HL-60 (cell line): Measurements from ENCODE around the gene MAGI2.

ENCODE experiments used
- DNase-seq, 2 experiments: peaks; one replicate each; pipeline ENCODE4 v3.0.0-alpha.2; 2010 to 2020; ENCODE audit warnings: low read depth in 1 of 2, low spot score in 1 of 2
- H3K27ac ChIP-seq: fragments of 250-450 bp; sonication (Bioruptor Pico); replicated peaks from 2 replicates; pipeline ENCODE4 v1.5.1; 2020; ENCODE audit warnings: mild to moderate bottlenecking, moderate library complexity
- H3K27me3 ChIP-seq: fragments of 250-450 bp; sonication (Bioruptor Pico); 2 replicates; pipeline ENCODE4 v1.5.1; 2021; ENCODE audit warnings: mild to moderate bottlenecking, moderate library complexity; ENCODE audit not compliant: insufficient read depth, poor library complexity, severe bottlenecking
- H3K4me3 ChIP-seq: replicated peaks from 2 replicates; pipeline ENCODE4 v1.5.1; 2011; ENCODE audit warnings: mild to moderate bottlenecking, control low read depth, low read length; ENCODE audit not compliant: insufficient read depth
- GABPA ChIP-seq: IDR thresholded peaks from 2 replicates; pipeline ENCODE4 v1.6.1; 2012; ENCODE audit warnings: low read depth
- POLR2AphosphoS5 ChIP-seq: IDR thresholded peaks from 2 replicates; pipeline ENCODE4 v1.6.1; 2012; ENCODE audit warnings: low read depth
- SPI1 ChIP-seq: IDR thresholded peaks from 2 replicates; pipeline ENCODE4 v1.6.1; 2012; ENCODE audit warnings: low read depth, mild to moderate bottlenecking, borderline replicate concordance
- TF ChIP-seq, protein P1 (sequence below): IDR thresholded peaks from one replicate; pipeline ENCODE4 v1.5.1; 2011; ENCODE audit warnings: low read length, control low read depth, inconsistent platforms; ENCODE audit not compliant: insufficient read depth
- TF ChIP-seq, protein P2 (sequence below): IDR thresholded peaks from 2 replicates; pipeline ENCODE4 v1.6.1; 2012; ENCODE audit warnings: low read depth; ENCODE audit not compliant: insufficient replicate concordance

MAGI2 gene

DNA sequence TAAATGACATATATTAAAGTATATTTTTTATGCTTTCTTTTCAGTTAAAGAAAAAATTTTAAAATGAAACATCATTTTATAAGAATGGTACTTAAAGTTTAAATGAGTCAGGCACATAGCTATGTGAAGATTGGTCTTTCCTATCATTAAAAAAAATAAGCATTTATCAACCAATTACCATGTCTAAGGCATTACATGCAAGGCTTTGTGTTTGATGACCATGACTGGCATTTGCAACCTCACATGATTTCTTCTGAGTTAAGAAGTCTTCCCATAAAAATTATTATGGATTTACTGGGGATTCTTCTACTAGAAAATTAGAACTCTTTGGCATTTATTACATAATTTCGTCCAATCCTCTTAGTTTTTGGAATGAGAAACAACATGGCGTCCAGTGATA lies 776.1 kb downstream of the MAGI2 start:
- Histone ChIP-seq H3K27ac (no peak overlapping the region), H3K27me3 (no peaks in the 10 kb centered on the region), H3K4me3 (no peak overlapping the region)
- no peak for TF ChIP-seq POLR2AphosphoS5
- TF ChIP-seq, protein P1, sequence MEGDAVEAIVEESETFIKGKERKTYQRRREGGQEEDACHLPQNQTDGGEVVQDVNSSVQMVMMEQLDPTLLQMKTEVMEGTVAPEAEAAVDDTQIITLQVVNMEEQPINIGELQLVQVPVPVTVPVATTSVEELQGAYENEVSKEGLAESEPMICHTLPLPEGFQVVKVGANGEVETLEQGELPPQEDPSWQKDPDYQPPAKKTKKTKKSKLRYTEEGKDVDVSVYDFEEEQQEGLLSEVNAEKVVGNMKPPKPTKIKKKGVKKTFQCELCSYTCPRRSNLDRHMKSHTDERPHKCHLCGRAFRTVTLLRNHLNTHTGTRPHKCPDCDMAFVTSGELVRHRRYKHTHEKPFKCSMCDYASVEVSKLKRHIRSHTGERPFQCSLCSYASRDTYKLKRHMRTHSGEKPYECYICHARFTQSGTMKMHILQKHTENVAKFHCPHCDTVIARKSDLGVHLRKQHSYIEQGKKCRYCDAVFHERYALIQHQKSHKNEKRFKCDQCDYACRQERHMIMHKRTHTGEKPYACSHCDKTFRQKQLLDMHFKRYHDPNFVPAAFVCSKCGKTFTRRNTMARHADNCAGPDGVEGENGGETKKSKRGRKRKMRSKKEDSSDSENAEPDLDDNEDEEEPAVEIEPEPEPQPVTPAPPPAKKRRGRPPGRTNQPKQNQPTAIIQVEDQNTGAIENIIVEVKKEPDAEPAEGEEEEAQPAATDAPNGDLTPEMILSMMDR = no peak
- no peak for TF ChIP-seq GABPA
- no peak for TF ChIP-seq SPI1
- TF ChIP-seq, protein P2, sequence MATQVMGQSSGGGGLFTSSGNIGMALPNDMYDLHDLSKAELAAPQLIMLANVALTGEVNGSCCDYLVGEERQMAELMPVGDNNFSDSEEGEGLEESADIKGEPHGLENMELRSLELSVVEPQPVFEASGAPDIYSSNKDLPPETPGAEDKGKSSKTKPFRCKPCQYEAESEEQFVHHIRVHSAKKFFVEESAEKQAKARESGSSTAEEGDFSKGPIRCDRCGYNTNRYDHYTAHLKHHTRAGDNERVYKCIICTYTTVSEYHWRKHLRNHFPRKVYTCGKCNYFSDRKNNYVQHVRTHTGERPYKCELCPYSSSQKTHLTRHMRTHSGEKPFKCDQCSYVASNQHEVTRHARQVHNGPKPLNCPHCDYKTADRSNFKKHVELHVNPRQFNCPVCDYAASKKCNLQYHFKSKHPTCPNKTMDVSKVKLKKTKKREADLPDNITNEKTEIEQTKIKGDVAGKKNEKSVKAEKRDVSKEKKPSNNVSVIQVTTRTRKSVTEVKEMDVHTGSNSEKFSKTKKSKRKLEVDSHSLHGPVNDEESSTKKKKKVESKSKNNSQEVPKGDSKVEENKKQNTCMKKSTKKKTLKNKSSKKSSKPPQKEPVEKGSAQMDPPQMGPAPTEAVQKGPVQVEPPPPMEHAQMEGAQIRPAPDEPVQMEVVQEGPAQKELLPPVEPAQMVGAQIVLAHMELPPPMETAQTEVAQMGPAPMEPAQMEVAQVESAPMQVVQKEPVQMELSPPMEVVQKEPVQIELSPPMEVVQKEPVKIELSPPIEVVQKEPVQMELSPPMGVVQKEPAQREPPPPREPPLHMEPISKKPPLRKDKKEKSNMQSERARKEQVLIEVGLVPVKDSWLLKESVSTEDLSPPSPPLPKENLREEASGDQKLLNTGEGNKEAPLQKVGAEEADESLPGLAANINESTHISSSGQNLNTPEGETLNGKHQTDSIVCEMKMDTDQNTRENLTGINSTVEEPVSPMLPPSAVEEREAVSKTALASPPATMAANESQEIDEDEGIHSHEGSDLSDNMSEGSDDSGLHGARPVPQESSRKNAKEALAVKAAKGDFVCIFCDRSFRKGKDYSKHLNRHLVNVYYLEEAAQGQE = no peak
- DNase-seq = no peak

DNA sequence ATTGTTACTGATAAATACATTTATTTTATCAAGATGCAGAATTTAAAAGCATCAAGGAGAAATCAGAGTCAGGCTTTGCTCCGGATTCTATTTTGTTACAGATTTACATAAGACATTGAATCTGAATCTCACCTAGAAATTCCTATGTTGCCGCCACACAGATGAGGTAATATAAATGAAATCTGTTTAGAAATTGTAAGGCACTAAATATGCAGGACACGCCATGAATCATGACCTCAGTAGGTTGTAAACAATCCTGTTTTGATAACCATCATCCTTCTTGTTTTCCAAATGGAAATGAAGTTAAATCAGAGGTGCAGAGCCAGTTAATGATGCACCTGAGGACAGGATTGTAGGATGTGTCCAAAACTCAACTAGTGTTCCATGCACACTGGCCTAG lies 778.0 kb downstream of the MAGI2 start:
- no peak for TF ChIP-seq GABPA
- TF ChIP-seq, protein P1 = no peak
- no peak for TF ChIP-seq POLR2AphosphoS5
- TF ChIP-seq, protein P2 = no peak
- no peak for TF ChIP-seq SPI1
- no peak overlapping the region for H3K27ac ChIP-seq
- H3K4me3 ChIP-seq = no peak overlapping the region
- no peak for DNase-seq
- H3K27me3 ChIP-seq = no peaks in the 10 kb centered on the region

DNA sequence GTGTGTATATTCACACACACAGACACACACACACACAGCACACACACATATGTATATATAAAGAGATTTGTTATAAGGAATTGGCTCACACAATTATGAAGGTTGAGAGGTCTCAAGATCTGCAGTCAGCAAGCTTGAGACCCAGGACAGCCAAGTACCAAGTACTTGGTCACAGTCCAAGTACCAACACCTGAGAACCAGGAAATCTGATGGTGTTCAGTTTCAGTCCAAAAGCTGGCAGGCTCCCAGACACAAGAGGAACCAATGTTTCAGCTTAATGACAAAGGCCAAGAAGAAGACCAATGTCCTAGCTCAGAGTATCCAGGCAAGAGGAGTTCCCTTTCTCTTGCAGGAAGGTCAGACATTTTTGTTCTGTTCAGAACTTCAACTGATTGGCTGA lies 780.2 kb downstream of the MAGI2 start:
- TF ChIP-seq POLR2AphosphoS5 (no peak), GABPA (no peak), SPI1 (no peak)
- TF ChIP-seq, protein P1 = no peak
- TF ChIP-seq, protein P2 = no peak
- no peaks in the 10 kb centered on the region for H3K27me3 ChIP-seq
- no peak overlapping the region for H3K27ac ChIP-seq
- H3K4me3 ChIP-seq = no peak overlapping the region
- DNase-seq = no peak
